HEK293T (cell line): ENCODE results near the gene TTC9B.

ENCODE experiments used
- CTCF ChIA-PET: fragments of 350-600 bp; formaldehyde crosslinking; extraction: SDS; loops from one replicate; lab custom pipeline; 2021; ENCODE audit warnings: antibody characterized with exemption, inconsistent platforms; lab: Yijun Ruan, JAX
- POLR2A ChIA-PET: fragments of 350-600 bp; formaldehyde crosslinking; extraction: SDS; loops from one replicate; lab custom pipeline; 2020; ENCODE audit warnings: antibody characterized with exemption, inconsistent platforms; lab: Yijun Ruan, JAX
- DNase-seq: peaks from one replicate; pipeline ENCODE4 v3.0.0; 2012; ENCODE audit warnings: mixed read lengths; ENCODE audit errors: extremely low spot score
- ARNT ChIP-seq: fragments of 450-650 bp; IDR thresholded peaks from 2 replicates; pipeline ENCODE4 v1.6.1; 2017; ENCODE audit warnings: mild to moderate bottlenecking
- BHLHE40 ChIP-seq: fragments of 450-650 bp; IDR thresholded peaks from 2 replicates; pipeline ENCODE4 v1.6.1; 2016; ENCODE audit warnings: mild to moderate bottlenecking, moderate library complexity, borderline replicate concordance
- CTBP1 ChIP-seq: fragments of 450-650 bp; IDR thresholded peaks from 2 replicates; pipeline ENCODE4 v1.6.1; 2016; ENCODE audit warnings: borderline replicate concordance
- ELF4 ChIP-seq: fragments of 450-650 bp; IDR thresholded peaks from 2 replicates; pipeline ENCODE4 v1.6.1; 2017; ENCODE audit warnings: antibody characterized with exemption
- FOXA1 ChIP-seq: fragments of 450-650 bp; IDR thresholded peaks from 2 replicates; pipeline ENCODE4 v1.6.1; 2016; ENCODE audit warnings: mild to moderate bottlenecking
- FOXK2 ChIP-seq: fragments of 450-650 bp; IDR thresholded peaks from 2 replicates; pipeline ENCODE4 v1.6.1; 2016; ENCODE audit warnings: mild to moderate bottlenecking
- FOXM1 ChIP-seq: fragments of 450-650 bp; IDR thresholded peaks from 2 replicates; pipeline ENCODE4 v1.6.1; 2017; ENCODE audit warnings: mild to moderate bottlenecking, borderline replicate concordance
- HDGF ChIP-seq: fragments of 450-650 bp; IDR thresholded peaks from 2 replicates; pipeline ENCODE4 v1.6.1; 2017; ENCODE audit warnings: antibody characterized with exemption, borderline replicate concordance
- L3MBTL2 ChIP-seq: fragments of 450-650 bp; conservative IDR thresholded peaks from 2 replicates; pipeline ENCODE4 v1.6.1; 2016; ENCODE audit warnings: mild to moderate bottlenecking
- LEF1 ChIP-seq: fragments of 450-650 bp; IDR thresholded peaks from 2 replicates; pipeline ENCODE4 v1.6.1; 2017; ENCODE audit warnings: mild to moderate bottlenecking, borderline replicate concordance
- NFRKB ChIP-seq: fragments of 450-650 bp; IDR thresholded peaks from 2 replicates; pipeline ENCODE4 v1.6.1; 2016; ENCODE audit warnings: mild to moderate bottlenecking, moderate library complexity
- PKNOX1 ChIP-seq: fragments of 450-650 bp; IDR thresholded peaks from 2 replicates; pipeline ENCODE4 v1.6.1; 2016
- SP1 ChIP-seq: fragments of 450-650 bp; IDR thresholded peaks from 2 replicates; pipeline ENCODE4 v1.6.1; 2017
- SUZ12 ChIP-seq: fragments of 450-650 bp; IDR thresholded peaks from 2 replicates; pipeline ENCODE4 v1.6.1; 2016; ENCODE audit warnings: mild to moderate bottlenecking
- TARDBP ChIP-seq: fragments of 450-650 bp; IDR thresholded peaks from 2 replicates; pipeline ENCODE4 v1.6.1; 2016
- ZNF384 ChIP-seq: fragments of 450-650 bp; IDR thresholded peaks from 2 replicates; pipeline ENCODE4 v1.6.1; 2016

The TTC9B gene

GRCh38 chr19:40214936-40215335, 3.2 kb downstream of the TTC9B start:
- CTCF ChIA-PET = no interaction called here
- TF ChIP-seq LEF1 (no peak), FOXM1 (no peak)
- POLR2A ChIA-PET = interaction anchor here (0.6 kb wide), 1 partner anchor 444 kb away, joined by 3 read pairs; no protein-coding TSS in a partner anchor
- no peak for DNase-seq

- TF ChIP-seq SUZ12 (no peak), LEF1 (no peak), NFRKB (no peak), PKNOX1 (no peak), TARDBP (no peak), CTBP1 (no peak), BHLHE40 (no peak), HDGF (no peak)
- CTCF ChIA-PET = no interaction called here
- DNase-seq = no peak
- POLR2A ChIA-PET = no interaction called here
Measured at GRCh38 chr19:40213882-40214570, 4.2 kb downstream of the TTC9B start.

GRCh38 chr19:40213251-40213829, 4.8 kb downstream of the TTC9B start:
- ChIA-PET POLR2A (no interaction called here), CTCF (no interaction called here)
- DNase-seq = no peak
- TF ChIP-seq NFRKB (no peak), HDGF (no peak), PKNOX1 (no peak), ARNT (no peak), ZNF384 (no peak), TARDBP (no peak), ELF4 (no peak), L3MBTL2 (no peak), CTBP1 (no peak), FOXA1 (no peak), LEF1 (no peak)

GRCh38 chr19:40210889-40211288, 7.3 kb downstream of the TTC9B start:
- TF ChIP-seq ARNT (no peak), LEF1 (no peak), SP1 (no peak), ZNF384 (no peak), FOXK2 (no peak), NFRKB (no peak), L3MBTL2 (no peak)
- DNase-seq = no peak
- ChIA-PET CTCF (interaction anchor here (0.6 kb wide), 1 partner anchor 16 kb away, joined by 7 read pairs; no protein-coding TSS in a partner anchor), POLR2A (no interaction called here)

GRCh38 chr19:40208602-40209001, 9.6 kb downstream of the TTC9B start:
- CTCF ChIA-PET = no interaction called here

GRCh38 chr19:40205760-40206159, 12.4 kb downstream of the TTC9B start:
- TF ChIP-seq ARNT (no peak), ELF4 (no peak), FOXK2 (no peak), PKNOX1 (no peak), SUZ12 (no peak), FOXM1 (no peak), TARDBP (no peak), BHLHE40 (no peak), FOXA1 (no peak), ZNF384 (no peak), SP1 (no peak), HDGF (no peak)
- ChIA-PET POLR2A (interaction anchor here (0.7 kb wide), 1 partner anchor 15 kb away, joined by 3 read pairs; no protein-coding TSS in a partner anchor), CTCF (no interaction called here)
- no peak for DNase-seq

More at GRCh38 chr19:40208602-40209001, 9.6 kb downstream of the TTC9B start:
- DNase-seq = no peak
- no peak for TF ChIP-seq FOXA1
- no peak for TF ChIP-seq PKNOX1
- TF ChIP-seq ELF4 = no peak
- no peak for TF ChIP-seq FOXM1
- TF ChIP-seq ZNF384 = no peak
- TF ChIP-seq L3MBTL2 = no peak
- no peak for TF ChIP-seq FOXK2
- TF ChIP-seq TARDBP = no peak
- no peak for TF ChIP-seq ARNT
- no peak for TF ChIP-seq HDGF
- no peak for TF ChIP-seq SP1
- no peak for TF ChIP-seq NFRKB
- TF ChIP-seq CTBP1 = no peak
- TF ChIP-seq BHLHE40 = no peak
- no peak for TF ChIP-seq SUZ12
- no peak for TF ChIP-seq LEF1
- POLR2A ChIA-PET = no interaction called here
